Islet of Langerhans (tissue), 1 donor: ENCODE data around the gene ERVK3-1.

Experiments
- FAIRE-seq: peaks from one replicate; lab custom pipeline; 2011; peaks lifted over from hg19 to GRCh38; lab: Jason Lieb, UNC

Gene ERVK3-1

DNA sequence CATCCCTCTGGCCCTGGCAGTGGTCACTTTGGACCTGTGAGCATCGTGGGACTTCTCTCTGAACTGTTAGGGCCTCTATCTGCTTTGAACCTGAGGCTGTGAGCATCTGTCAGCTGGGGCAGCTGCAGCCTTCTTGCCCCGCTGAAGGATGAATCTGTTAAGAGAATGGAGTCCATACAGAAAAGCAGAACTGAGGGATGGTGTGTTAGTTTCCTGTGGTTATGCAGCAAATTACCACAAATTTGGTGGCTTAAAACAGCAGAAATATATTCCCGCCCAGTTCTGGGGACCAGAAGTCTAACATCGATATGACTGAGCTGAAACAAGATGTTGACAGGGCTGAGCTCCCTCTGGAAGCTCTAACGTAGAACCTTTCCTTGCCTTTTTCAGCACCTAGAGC, 59.0 kb downstream of the ERVK3-1 start:
- FAIRE-seq, result no peak
